T47D (cell line): ENCODE data around the gene ERC2.

Experiments
- DNase-seq, 2 experiments: peaks; one replicate each; pipeline versions ENCODE4 v3.0.0 to v3.0.0-alpha.2; 2011 to 2012; ENCODE audit warnings: low read depth in 1 of 2, low spot score in 1 of 2
- JUND ChIP-seq: IDR thresholded peaks from 2 replicates; pipeline ENCODE4 v1.6.1; 2012; ENCODE audit warnings: low read depth
- in situ Hi-C: cut with HindIII; loops from 2 replicates; pipeline ENCODE4 v1.10.0; 2016; ENCODE audit warnings: low sequenced_read_pairs, low pct_unique_long_range_greater_than_20kb

The ERC2 gene

GRCh38 chr3:56375654-56376053, 92.6 kb downstream of the ERC2 start:
- no peak for TF ChIP-seq JUND
- in situ Hi-C loops = no loop called here
- DNase-seq = no peak

- TF ChIP-seq JUND = no peak
- in situ Hi-C loops = no loop called here
- no peak for DNase-seq
Measured at GRCh38 chr3:56373386-56373785, 94.9 kb downstream of the ERC2 start.

GRCh38 chr3:56370991-56371775, 97.1 kb downstream of the ERC2 start:
- in situ Hi-C loops = no loop called here
- no peak for DNase-seq
- no peak for TF ChIP-seq JUND

- in situ Hi-C loops = no loop called here
- TF ChIP-seq JUND = no peak
- no peak for DNase-seq
Measured at GRCh38 chr3:56369914-56370313, 98.4 kb downstream of the ERC2 start.

- in situ Hi-C loops = no loop called here
- DNase-seq = no peak
- TF ChIP-seq JUND = no peak
Measured at GRCh38 chr3:56368846-56369245, 99.4 kb downstream of the ERC2 start.

GRCh38 chr3:56366641-56367162, 101.6 kb downstream of the ERC2 start:
- no peak for DNase-seq
- no peak for TF ChIP-seq JUND
- in situ Hi-C loops = no loop called here

GRCh38 chr3:56365905-56366640, 102.2 kb downstream of the ERC2 start:
- DNase-seq = no peak
- no peak for TF ChIP-seq JUND
- in situ Hi-C loops = no loop called here

- in situ Hi-C loops = no loop called here
- no peak for TF ChIP-seq JUND
- no peak for DNase-seq
Measured at GRCh38 chr3:56364665-56365064, 103.6 kb downstream of the ERC2 start.

DNA sequence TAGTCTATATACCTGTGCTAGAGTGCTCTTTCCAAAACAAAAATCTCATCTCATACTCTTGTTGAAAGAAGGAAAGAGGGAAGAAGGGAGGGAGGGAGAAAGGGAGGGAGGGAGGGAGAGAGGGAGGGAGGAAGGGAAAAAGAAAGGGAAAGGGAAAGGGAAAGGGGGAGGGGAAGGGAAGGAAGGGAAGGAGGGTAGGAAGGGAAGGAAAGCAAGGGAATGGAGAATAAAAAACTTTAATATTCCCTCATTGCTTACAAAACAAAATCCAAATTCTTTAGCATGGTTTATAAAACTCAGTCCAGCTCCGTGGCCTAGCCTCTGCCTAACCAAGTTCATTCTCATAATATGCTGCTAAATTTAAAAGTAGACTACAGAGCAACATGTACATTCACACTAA, 104.5 kb downstream of the ERC2 start:
- no peak for TF ChIP-seq JUND
- no peak for DNase-seq

GRCh38 chr3:56361731-56362130, 106.5 kb downstream of the ERC2 start:
- in situ Hi-C loops = no loop called here
- no peak for DNase-seq
- TF ChIP-seq JUND = no peak

More for the DNA sequence above, 104.5 kb downstream of the ERC2 start:
- in situ Hi-C loops = no loop called here

GRCh38 chr3:56357266-56357665, 111.0 kb downstream of the ERC2 start:
- TF ChIP-seq JUND = no peak
- no peak for DNase-seq
- in situ Hi-C loops = no loop called here

DNA sequence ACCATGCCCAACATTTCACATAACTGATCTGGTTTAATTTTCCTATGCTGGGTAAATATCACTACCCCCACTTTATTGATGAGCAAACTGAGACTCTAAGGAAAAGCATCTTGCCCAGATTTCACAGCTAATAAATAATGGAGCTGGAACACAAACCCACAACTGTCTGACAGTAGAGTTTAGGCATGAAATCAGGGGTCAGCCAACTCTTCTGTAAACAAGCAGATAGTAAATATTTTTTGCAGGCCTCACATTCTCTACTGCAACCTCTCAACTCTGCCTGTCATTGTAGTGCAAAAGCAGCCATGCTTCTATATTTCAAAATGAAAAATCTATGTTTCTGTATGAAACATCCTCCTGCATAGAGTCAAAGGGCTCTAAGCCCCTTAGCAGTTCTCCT, 111.5 kb downstream of the ERC2 start:
- no peak for DNase-seq
- in situ Hi-C loops = no loop called here
- TF ChIP-seq JUND = no peak

GRCh38 chr3:56355570-56356185, 112.6 kb downstream of the ERC2 start:
- in situ Hi-C loops = no loop called here
- no peak for DNase-seq
- TF ChIP-seq JUND = no peak
